HS-5 (cell line): ENCODE data around the gene PRR7.
A peak's percentile ranks its signal among the peaks of the same experiment; 100 is the strongest.

ENCODE experiments used
- DNase-seq: peaks from one replicate; pipeline ENCODE4 v3.0.0-alpha.2; 2012; ENCODE audit warnings: low read depth

The PRR7 gene

DNA sequence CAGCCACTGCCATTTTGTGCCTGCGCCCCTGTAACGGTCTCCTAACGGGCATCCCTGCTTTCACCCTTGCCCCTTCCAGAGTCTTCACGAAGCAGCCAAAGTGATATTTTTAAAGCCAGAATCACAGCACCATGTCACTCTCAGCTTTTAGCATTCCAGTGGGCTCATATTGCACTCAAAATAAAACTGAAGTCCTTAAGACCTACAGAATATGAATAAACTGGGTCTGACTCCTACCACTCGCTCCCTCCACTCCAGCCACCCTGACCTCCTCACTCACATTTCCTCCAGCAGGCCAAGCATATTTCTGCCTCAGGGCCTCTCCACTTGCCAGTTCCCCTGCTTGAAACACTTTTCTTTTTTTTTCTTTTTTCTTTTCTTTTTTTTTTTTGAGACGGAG is 53.2 kb downstream of the PRR7 start:
- no peak for DNase-seq

GRCh38 chr5:177500685-177501522 is 54.3 kb downstream of the PRR7 start:
- peak; percentile 53 for DNase-seq

DNA sequence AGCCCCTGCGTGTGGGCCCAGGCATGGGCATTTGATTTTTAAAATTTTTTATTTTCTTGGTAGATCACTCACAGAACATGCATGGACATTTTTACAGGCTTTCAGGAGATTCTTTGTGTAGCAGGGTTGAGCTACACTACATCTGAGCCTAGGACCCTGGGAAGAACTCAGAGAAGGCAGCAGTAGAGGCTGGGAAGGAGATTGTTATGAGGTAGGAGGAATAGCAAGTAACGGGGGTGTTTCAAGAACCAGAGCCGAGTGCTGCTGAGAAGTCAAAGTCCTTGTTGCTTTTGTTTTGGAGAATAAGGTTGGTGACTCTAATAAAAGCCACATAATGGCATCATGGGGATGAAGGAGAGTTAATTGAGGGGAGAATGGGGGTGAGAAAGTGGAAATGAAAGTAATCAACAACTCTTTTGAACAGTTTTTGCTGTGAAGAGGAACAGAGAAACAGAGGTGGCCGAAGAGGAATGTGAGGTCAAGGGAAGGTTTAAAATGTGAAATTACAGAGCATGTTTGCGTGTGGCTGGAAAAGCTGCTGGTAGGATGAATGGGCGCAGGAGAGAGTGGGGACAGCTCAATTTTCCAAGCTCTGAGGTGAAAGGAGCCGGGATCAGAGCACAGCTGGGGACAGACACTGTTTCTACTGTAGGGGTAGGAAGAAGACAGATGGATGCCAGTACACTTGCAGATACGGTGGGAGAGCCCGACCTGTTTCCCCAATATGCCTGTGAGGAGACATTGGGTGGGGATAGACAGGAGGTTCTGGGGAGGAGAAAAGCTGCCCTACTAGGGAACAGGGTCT is 55.5 kb downstream of the PRR7 start:
- DNase-seq: no peak

- DNase-seq: no peak
Measured at GRCh38 chr5:177502886-177503285, 56.3 kb downstream of the PRR7 start.

- no peak for DNase-seq
Measured at GRCh38 chr5:177503351-177504085, 56.9 kb downstream of the PRR7 start.

DNA sequence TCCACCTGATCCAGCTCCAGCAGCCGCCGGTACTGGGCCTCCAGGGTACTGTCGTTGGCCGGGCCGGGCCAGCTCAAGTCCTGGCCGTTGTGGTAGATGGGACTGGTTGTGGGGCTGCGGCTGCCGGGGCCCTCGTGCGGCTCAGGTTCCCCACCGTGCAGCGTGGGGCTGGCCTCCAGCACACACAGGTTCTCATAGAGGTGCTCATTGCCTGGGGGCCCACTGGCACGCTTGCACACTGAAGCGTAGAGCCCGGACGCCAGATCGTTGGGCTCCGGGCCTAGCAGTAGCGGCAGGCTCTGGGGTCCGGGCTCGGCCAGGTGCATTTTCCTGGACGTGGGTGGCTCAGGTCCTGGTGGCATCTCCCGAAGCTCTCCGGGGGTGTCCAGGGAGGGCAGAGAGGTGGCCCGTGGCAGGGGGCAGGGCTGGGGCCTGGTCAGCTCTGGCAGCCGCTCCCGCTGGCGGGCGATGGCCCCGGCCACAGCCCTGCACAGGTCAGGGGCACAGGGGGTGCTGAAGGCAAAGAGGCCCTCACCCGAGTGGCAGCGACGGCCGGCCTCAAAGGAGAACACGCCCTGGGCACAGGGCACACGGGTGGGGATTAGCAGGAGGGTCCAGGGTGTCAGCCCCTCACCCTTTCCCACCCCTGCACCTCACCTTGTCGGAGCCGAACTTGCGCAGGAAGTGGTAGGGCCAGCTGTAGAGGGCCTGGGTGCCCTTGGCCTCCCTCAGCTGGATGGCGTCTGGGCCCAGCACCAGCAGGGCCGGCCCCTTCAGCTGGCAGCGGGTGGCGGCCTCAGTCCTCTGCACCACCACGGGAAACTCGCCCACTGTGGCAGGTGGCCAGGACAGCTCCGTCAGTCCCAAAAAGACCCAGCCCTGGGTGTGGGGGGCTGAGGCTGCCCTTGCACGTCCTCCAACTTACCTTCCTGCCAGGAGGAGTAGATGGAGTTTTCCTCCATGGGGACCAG is 57.8 kb downstream of the PRR7 start:
- DNase-seq: no peak

DNA sequence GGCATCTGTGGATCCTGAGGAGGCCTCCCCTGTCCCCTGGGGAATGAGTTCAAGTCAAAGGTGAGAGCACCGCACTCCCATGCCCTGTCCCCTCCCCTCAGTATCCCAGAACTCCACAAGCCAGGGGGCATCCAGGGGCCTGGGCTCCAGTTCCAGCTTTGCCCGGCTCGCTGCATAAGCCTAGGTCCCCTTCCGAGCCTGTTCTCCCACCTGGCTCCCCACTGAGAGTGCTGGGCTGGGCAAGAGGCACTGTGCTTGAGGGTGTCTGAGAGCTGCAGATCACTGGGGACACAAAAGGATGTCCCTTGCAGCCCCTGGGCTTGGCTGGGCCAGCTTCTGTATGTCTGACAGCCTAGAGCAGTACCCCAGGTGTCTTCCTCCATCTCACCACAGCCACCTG is 58.5 kb downstream of the PRR7 start:
- no peak for DNase-seq
